Fibroblast of lung (primary cell): ENCODE data around the gene XRCC2.

Experiments used
- EZH2 ChIP-seq: IDR thresholded peaks from 2 replicates; pipeline ENCODE4 v1.5.1; 2012; ENCODE audit warnings: low read length, control low read depth, mild to moderate bottlenecking; ENCODE audit errors: missing control alignments
- TF ChIP-seq, protein P1 (sequence below), 2 donors: IDR thresholded peaks in 1 of 2; conservative IDR thresholded peaks in 1 of 2; 1 replicate in 1 of 2; 2 replicates in 1 of 2; pipeline ENCODE4 v1.5.1; 2011 to 2012; ENCODE audit warnings: low read length in 2 of 2, control low read depth in 1 of 2, inconsistent platforms in 1 of 2, low read depth in 1 of 2, mild to moderate bottlenecking in 1 of 2

DNA sequence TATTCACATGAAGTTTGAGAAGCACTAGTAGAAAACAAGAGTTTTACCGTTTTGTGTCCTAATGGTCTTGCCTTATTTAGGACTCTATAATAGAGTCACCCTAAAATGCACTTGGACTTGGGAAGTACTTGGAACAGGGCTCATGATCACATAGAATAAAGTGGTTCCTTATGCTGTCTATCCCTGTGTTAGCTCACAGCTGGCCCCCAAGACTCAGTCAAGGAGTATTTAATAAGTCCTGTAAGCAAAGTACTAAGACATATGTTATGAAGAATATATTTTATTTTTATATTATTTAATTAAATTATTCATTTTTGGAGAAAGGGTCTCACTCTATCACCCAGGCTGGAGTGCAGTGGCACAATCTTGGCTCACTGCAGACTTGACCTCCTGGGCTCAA, 54.5 kb downstream of the XRCC2 start:
- TF ChIP-seq, protein P1, sequence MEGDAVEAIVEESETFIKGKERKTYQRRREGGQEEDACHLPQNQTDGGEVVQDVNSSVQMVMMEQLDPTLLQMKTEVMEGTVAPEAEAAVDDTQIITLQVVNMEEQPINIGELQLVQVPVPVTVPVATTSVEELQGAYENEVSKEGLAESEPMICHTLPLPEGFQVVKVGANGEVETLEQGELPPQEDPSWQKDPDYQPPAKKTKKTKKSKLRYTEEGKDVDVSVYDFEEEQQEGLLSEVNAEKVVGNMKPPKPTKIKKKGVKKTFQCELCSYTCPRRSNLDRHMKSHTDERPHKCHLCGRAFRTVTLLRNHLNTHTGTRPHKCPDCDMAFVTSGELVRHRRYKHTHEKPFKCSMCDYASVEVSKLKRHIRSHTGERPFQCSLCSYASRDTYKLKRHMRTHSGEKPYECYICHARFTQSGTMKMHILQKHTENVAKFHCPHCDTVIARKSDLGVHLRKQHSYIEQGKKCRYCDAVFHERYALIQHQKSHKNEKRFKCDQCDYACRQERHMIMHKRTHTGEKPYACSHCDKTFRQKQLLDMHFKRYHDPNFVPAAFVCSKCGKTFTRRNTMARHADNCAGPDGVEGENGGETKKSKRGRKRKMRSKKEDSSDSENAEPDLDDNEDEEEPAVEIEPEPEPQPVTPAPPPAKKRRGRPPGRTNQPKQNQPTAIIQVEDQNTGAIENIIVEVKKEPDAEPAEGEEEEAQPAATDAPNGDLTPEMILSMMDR (conservative IDR thresholded peaks at IDR 0.05 in 1 of 2, IDR thresholded peaks at IDR 0.05 in 1 of 2; ENCODE audit: low read depth in 1 of 2, low read length in 2 of 2) = no peak
- TF ChIP-seq EZH2 = no peak
